ENCODE data around the gene ARL14EP. TPM values are rescaled to one million over a fixed set of nuclear protein-coding genes. Genes with fewer than 3 reads are reported as not detected.

The ARL14EP gene
- polyA plus RNA-seq, 1 donor (not counting 4 experiments of a cell fraction or from before 2014, with no cell fraction given) = 32.6 TPM

DNA sequence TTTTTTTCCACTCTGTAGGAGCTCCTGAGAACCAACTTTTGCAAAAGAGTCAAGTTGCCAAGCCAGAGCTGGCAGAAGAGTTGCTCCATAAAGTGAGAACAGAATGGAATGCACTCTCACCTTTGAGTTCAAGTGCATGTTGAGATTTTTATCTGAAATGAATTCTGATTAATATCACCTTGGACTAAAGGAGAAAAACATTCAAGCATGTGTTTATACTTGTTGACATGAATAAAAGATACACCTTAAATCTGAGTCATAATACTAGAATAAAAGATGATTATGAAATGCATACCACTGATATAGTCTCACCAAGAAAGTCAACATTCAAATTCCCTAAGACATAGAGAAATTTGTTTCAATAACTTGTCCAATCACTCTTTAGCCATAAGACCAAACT lies 37.8 kb downstream of the ARL14EP start:
- no peak overlapping the region for H3K9ac ChIP-seq (ENCODE audit: control insufficient read depth, extremely low read depth, insufficient read depth, low read length)
- no peak overlapping the region for H3K27ac ChIP-seq (ENCODE audit: control insufficient read depth, insufficient read depth, low read length)
- H3K4me2 ChIP-seq (ENCODE audit: control insufficient read depth, extremely low read depth, insufficient read depth, low read depth, low read length) = peak overlapping the region; percentile 27
- no peaks in the 10 kb centered on the region for H3K79me2 ChIP-seq (ENCODE audit: control insufficient read depth, insufficient read depth, low read length)
- DNase-seq (ENCODE audit: low read depth, low spot score) (peak; percentile 33), FAIRE-seq (peak; percentile 65)
- no peaks in the 10 kb centered on the region for H3K9me3 ChIP-seq (ENCODE audit: control insufficient read depth, low read depth, low read length)
- H3K9me1 ChIP-seq (ENCODE audit: control insufficient read depth, extremely low read depth, insufficient read depth, low read length) = no peaks in the 10 kb centered on the region
- H4K20me1 ChIP-seq (ENCODE audit: control insufficient read depth, extremely low read depth, insufficient read depth, low read length) = no peaks in the 10 kb centered on the region
- H3K4me3 ChIP-seq (ENCODE audit: control insufficient read depth in 2 of 3, extremely low read depth in 1 of 3, insufficient read depth in 2 of 3, low read depth in 1 of 3, low read length in 3 of 3) = no peak overlapping the region
- TF ChIP-seq EZH2 (IDR thresholded peaks at IDR 0.05; ENCODE audit: low read length) = no peak
- no peak for TF ChIP-seq CTCF (optimal IDR thresholded peaks at IDR 0.05 in 1 of 3, IDR thresholded peaks at IDR 0.05 in 1 of 3, conservative IDR thresholded peaks at IDR 0.05 in 1 of 3; ENCODE audit: extremely low read depth in 1 of 3, insufficient read depth in 2 of 3, low read length in 3 of 3)
- H3K36me3 ChIP-seq (ENCODE audit: control insufficient read depth in 2 of 2, extremely low read depth in 1 of 2, insufficient read depth in 2 of 2, low read length in 2 of 2) = no peaks in the 10 kb centered on the region
- no peaks in the 10 kb centered on the region for H3K27me3 ChIP-seq (ENCODE audit: control insufficient read depth, extremely low read depth, insufficient read depth, low read length)
- H3K4me1 ChIP-seq (ENCODE audit: control insufficient read depth, extremely low read depth, insufficient read depth, low read length) = peaks cover 16% of the 10 kb centered on the region
- no peak overlapping the region for H2AFZ ChIP-seq (ENCODE audit: control insufficient read depth, low read length)
- dilution Hi-C loops (cut with MboI; ENCODE audit: extremely low pct_ligation_motif_present, low sequenced_read_pairs) = no loop called here

DNA sequence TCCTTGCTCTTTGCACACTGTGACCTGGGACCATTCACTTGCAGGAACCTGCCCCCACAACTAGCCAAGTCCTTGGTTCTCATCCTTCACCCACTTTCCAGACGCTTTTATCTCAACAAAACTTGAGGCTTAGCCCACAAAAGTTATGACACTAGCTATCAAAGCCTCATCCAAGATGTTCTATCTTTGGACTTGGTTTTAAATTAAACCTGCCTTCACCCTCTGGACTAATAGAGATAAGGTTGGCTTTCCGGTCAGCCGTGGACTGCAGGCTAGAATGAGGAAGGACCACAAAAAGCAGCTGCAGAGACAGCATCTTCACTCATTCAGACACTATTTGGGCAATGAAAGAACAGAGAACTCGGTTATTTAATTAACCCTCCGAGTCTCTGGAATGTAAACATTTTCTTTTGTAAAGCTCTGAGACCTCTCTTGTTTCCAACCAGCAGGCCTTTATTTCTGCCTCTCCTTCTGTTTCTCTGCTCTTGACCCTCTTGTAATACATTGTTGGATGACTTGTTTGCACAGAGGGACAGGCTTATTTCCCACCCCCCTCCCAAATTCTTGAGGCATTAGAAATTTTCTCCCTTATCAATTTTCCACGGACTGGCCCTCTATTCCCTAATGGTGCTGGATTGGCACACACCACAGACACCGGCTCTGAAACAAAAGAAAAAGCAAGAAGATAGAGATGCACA lies 41.4 kb downstream of the ARL14EP start:
- no peak for FAIRE-seq
- no peaks in the 10 kb centered on the region for H3K36me3 ChIP-seq (ENCODE audit: control insufficient read depth in 2 of 2, extremely low read depth in 1 of 2, insufficient read depth in 2 of 2, low read length in 2 of 2)
- H3K9me3 ChIP-seq (ENCODE audit: control insufficient read depth, low read depth, low read length) = no peaks in the 10 kb centered on the region
- H3K27me3 ChIP-seq (ENCODE audit: control insufficient read depth, extremely low read depth, insufficient read depth, low read length) = no peaks in the 10 kb centered on the region
- no peaks in the 10 kb centered on the region for H4K20me1 ChIP-seq (ENCODE audit: control insufficient read depth, extremely low read depth, insufficient read depth, low read length)
- H3K9me1 ChIP-seq (ENCODE audit: control insufficient read depth, extremely low read depth, insufficient read depth, low read length) = no peaks in the 10 kb centered on the region
- no peak overlapping the region for H2AFZ ChIP-seq (ENCODE audit: control insufficient read depth, low read length)
- H3K4me1 ChIP-seq (ENCODE audit: control insufficient read depth, extremely low read depth, insufficient read depth, low read length) = peaks cover 16% of the 10 kb centered on the region
- no peak overlapping the region for H3K9ac ChIP-seq (ENCODE audit: control insufficient read depth, extremely low read depth, insufficient read depth, low read length)
- no peak overlapping the region for H3K27ac ChIP-seq (ENCODE audit: control insufficient read depth, insufficient read depth, low read length)
- DNase-seq (ENCODE audit: low read depth, low spot score) = no peak
- TF ChIP-seq CTCF (optimal IDR thresholded peaks at IDR 0.05 in 1 of 3, IDR thresholded peaks at IDR 0.05 in 1 of 3, conservative IDR thresholded peaks at IDR 0.05 in 1 of 3; ENCODE audit: extremely low read depth in 1 of 3, insufficient read depth in 2 of 3, low read length in 3 of 3) (no peak), EZH2 (IDR thresholded peaks at IDR 0.05; ENCODE audit: low read length) (no peak)
- no peaks in the 10 kb centered on the region for H3K79me2 ChIP-seq (ENCODE audit: control insufficient read depth, insufficient read depth, low read length)
- no peak overlapping the region for H3K4me3 ChIP-seq (ENCODE audit: control insufficient read depth in 2 of 3, extremely low read depth in 1 of 3, insufficient read depth in 2 of 3, low read depth in 1 of 3, low read length in 3 of 3)
- no peak overlapping the region for H3K4me2 ChIP-seq (ENCODE audit: control insufficient read depth, extremely low read depth, insufficient read depth, low read depth, low read length)
- dilution Hi-C loops (cut with MboI; ENCODE audit: extremely low pct_ligation_motif_present, low sequenced_read_pairs) = no loop called here

Data from keratinocyte (primary cell).